ENCODE results near the gene CFAP69. TPM values are rescaled to one million over a fixed set of nuclear protein-coding genes. Genes with fewer than 3 reads are reported as not detected.

CFAP69 gene
- total RNA-seq, 1 experiment from 2014 or later, result 3.1 TPM

DNA sequence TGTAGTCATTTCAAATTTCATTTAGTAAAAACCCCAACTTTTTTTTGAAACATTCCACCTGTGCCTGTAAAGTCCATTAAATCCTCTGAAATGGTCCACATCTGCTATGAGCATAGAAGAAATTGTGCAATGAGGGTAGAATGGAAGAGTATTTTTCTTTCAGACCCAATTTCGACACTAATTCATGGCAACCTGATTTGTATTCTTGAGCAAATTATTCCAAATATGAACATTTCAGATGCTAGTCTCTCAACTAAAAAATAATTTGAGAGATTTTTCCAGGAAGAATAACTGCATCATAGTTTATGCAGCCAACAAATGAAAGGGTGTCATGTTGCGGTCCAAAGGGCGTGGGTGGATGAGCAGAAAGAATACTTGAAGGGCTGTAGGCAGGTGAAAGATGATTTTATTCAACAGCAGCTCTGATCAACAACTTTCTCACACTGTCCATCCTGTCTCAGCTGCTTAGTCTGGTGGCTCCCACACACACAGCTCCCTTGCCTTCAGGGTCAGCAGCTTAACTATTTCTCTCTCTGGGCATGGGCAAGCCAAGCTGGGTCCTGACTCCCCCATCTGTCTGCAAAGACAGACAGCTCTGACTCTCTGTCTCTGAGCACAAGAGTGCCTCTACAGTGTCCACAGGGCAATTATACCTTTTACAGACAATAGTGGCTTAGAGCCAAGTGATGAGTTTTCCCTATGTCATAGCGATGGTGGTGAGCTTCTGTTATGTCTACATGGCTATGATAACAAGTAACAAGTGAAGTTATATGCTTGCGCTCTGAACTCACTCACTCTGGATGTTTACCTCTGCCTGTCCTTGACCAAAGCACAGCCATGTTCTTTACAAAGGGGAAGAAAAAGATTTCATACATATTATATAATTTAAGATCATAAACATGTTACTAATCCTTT is 21.9 kb upstream of the CFAP69 start:
- Histone ChIP-seq H3K4me3 (ENCODE audit: low read length) (no peak overlapping the region), H4K20me1 (ENCODE audit: low read length) (no peaks in the 10 kb centered on the region), H3K27ac (ENCODE audit: low read length) (0 out of 2 replicates have a peak overlapping the region, but pooled peaks have one; percentile 5), H2AFZ (ENCODE audit: low read length) (no peak overlapping the region), H3K9me3 (ENCODE audit: low read length) (no peaks in the 10 kb centered on the region), H3F3A (ENCODE audit: low read length, unreplicated experiment) (no peaks in the 10 kb centered on the region), H3K4me1 (ENCODE audit: insufficient read depth, low read length) (peaks cover 9% of the 10 kb centered on the region; the same call in 1 of the 2 replicates), H3K9me2 (replicated peaks; ENCODE audit: low read length) (no peaks in the 10 kb centered on the region), H3K9ac (ENCODE audit: low read length) (no peak overlapping the region), H3K27me3 (ENCODE audit: low read length) (no peaks in the 10 kb centered on the region), H3K36me3 (ENCODE audit: low read depth, low read length) (no peaks in the 10 kb centered on the region), H3K4me2 (ENCODE audit: low read length) (no peak overlapping the region), H3K79me2 (ENCODE audit: low read length) (0 out of 2 replicates have a peak, but pooled peaks cover 5% of the 10 kb centered on the region)
- intact Hi-C loops (cut with micrococcal nuclease), result no loop called here
- CTCF ChIA-PET, result no interaction called here
- ATAC-seq (peak; percentile 43), DNase-seq (peak; percentile 40)
- TF ChIP-seq CTCF (conservative IDR thresholded peaks at IDR 0.05; ENCODE audit: low read depth, low read length), result no peak
- no peak for TF ChIP-seq EZH2phosphoT487 (IDR thresholded peaks at IDR 0.05; ENCODE audit: borderline replicate concordance, low read length)
- TF ChIP-seq EZH2 (IDR thresholded peaks at IDR 0.05; ENCODE audit: low read length, unreplicated experiment), result no peak
- POLR2A ChIA-PET (ENCODE audit: unreplicated experiment), result interaction anchor here (0.7 kb wide), 1 partner anchor 11 kb away, joined by 5 read pairs; the partner anchor contains the start of gene STEAP2
- no TSS peak for BruUV-seq (replicated peaks)

- no peak overlapping the region for H3K9ac ChIP-seq (ENCODE audit: low read length)
- no TSS peak for BruUV-seq (replicated peaks)
- H3K27ac ChIP-seq (ENCODE audit: low read length), result no peak overlapping the region
- no peak overlapping the region for H2AFZ ChIP-seq (ENCODE audit: low read length)
- H3K36me3 ChIP-seq (ENCODE audit: low read depth, low read length), result no peaks in the 10 kb centered on the region
- peaks cover 9% of the 10 kb centered on the region; the same call in 1 of the 2 replicates for H3K4me1 ChIP-seq (ENCODE audit: insufficient read depth, low read length)
- ChIA-PET CTCF (no interaction called here), POLR2A (ENCODE audit: unreplicated experiment) (interaction anchor here (0.6 kb wide), 1 partner anchor 1915 kb away, joined by 4 read pairs; no protein-coding TSS in a partner anchor)
- no peak for ATAC-seq
- H3K9me2 ChIP-seq (replicated peaks; ENCODE audit: low read length), result no peaks in the 10 kb centered on the region
- H3K27me3 ChIP-seq (ENCODE audit: low read length), result no peaks in the 10 kb centered on the region
- H3K9me3 ChIP-seq (ENCODE audit: low read length), result no peaks in the 10 kb centered on the region
- H3K79me2 ChIP-seq (ENCODE audit: low read length), result no peaks in the 10 kb centered on the region
- H3K4me3 ChIP-seq (ENCODE audit: low read length), result no peak overlapping the region
- intact Hi-C loops (cut with micrococcal nuclease), result no loop called here
- no peak for TF ChIP-seq CTCF (conservative IDR thresholded peaks at IDR 0.05; ENCODE audit: low read depth, low read length)
- TF ChIP-seq EZH2 (IDR thresholded peaks at IDR 0.05; ENCODE audit: low read length, unreplicated experiment), result no peak
- TF ChIP-seq EZH2phosphoT487 (IDR thresholded peaks at IDR 0.05; ENCODE audit: borderline replicate concordance, low read length), result no peak
- H3K4me2 ChIP-seq (ENCODE audit: low read length), result no peak overlapping the region
- DNase-seq, result no peak
- no peaks in the 10 kb centered on the region for H4K20me1 ChIP-seq (ENCODE audit: low read length)
- H3F3A ChIP-seq (ENCODE audit: low read length, unreplicated experiment), result no peaks in the 10 kb centered on the region
Observed at GRCh38 chr7:90224195-90224594, 20.8 kb upstream of the CFAP69 start.

GRCh38 chr7:90225181-90225580 is 19.8 kb upstream of the CFAP69 start:
- Histone ChIP-seq H4K20me1 (ENCODE audit: low read length) (no peaks in the 10 kb centered on the region), H3K9ac (ENCODE audit: low read length) (no peak overlapping the region), H3K9me2 (replicated peaks; ENCODE audit: low read length) (no peaks in the 10 kb centered on the region), H3F3A (ENCODE audit: low read length, unreplicated experiment) (no peaks in the 10 kb centered on the region), H3K36me3 (ENCODE audit: low read depth, low read length) (no peaks in the 10 kb centered on the region), H3K4me2 (ENCODE audit: low read length) (no peak overlapping the region), H3K27ac (ENCODE audit: low read length) (no peak overlapping the region), H3K4me1 (ENCODE audit: insufficient read depth, low read length) (peaks cover 9% of the 10 kb centered on the region; the same call in 1 of the 2 replicates), H3K79me2 (ENCODE audit: low read length) (no peaks in the 10 kb centered on the region), H2AFZ (ENCODE audit: low read length) (no peak overlapping the region), H3K27me3 (ENCODE audit: low read length) (no peaks in the 10 kb centered on the region), H3K9me3 (ENCODE audit: low read length) (no peaks in the 10 kb centered on the region), H3K4me3 (ENCODE audit: low read length) (no peak overlapping the region)
- ChIA-PET CTCF (no interaction called here), POLR2A (ENCODE audit: unreplicated experiment) (no interaction called here)
- TF ChIP-seq CTCF (conservative IDR thresholded peaks at IDR 0.05; ENCODE audit: low read depth, low read length), result no peak
- TF ChIP-seq EZH2phosphoT487 (IDR thresholded peaks at IDR 0.05; ENCODE audit: borderline replicate concordance, low read length), result no peak
- no peak for TF ChIP-seq EZH2 (IDR thresholded peaks at IDR 0.05; ENCODE audit: low read length, unreplicated experiment)
- intact Hi-C loops (cut with micrococcal nuclease), result no loop called here
- DNase-seq (no peak), ATAC-seq (no peak)
- no TSS peak for BruUV-seq (replicated peaks)

Measured in PC-3 (cell line).